HEK293T (cell line): ENCODE results near the gene GLT8D2.

Source experiments
- LEF1 ChIP-seq: fragments of 450-650 bp; IDR thresholded peaks from 2 replicates; pipeline ENCODE4 v1.6.1; 2017; ENCODE audit warnings: mild to moderate bottlenecking, borderline replicate concordance
- TARDBP ChIP-seq: fragments of 450-650 bp; IDR thresholded peaks from 2 replicates; pipeline ENCODE4 v1.6.1; 2016

DNA sequence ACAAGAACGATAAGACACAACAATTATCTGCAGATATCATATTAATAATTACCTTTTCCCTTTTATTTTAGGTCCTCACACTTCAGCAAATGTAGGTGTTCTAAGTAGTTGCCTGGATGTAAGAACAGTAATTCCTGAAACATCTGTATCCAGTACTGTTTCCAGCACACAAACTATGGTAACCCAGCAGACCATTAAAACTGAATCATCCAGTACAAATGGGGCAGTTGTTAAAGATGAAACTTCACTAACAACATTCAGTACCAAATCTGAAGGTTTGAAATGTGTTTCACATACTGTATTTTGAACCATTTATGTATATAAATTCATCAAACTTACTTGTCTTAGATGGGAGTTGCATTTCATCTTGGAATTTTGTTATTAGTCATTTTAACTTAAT lies 45.3 kb upstream of the GLT8D2 start:
- TF ChIP-seq LEF1, result no peak
- TF ChIP-seq TARDBP, result no peak
